Measurements from ENCODE around the gene CTNNA2.

Gene CTNNA2

GRCh38 chr2:79935046-79935732 is 422.3 kb downstream of the CTNNA2 start:
- DNase-seq (ENCODE audit: low read depth) = no peak

- DNase-seq (ENCODE audit: low read depth) = peak; percentile 38
Observed at GRCh38 chr2:79935771-79936657, 423.2 kb downstream of the CTNNA2 start.

DNA sequence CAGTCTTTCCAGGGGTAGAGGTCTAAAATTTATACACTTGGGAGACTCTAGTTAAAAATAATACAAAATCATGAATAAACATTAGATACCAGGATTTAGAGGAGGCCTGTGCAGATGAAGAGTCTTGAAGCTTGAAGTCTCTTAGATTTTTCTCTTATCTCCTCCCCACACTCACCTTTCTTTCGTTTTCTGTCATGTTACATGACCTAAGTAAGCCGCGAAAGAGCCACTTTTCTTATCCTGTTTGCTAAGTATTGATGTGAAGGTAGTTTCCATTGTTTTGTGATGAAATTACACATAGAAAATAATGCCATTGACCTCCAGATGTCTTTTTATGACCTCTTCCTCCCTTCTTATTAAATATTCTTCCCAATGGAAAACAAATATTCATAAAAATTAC is 423.9 kb downstream of the CTNNA2 start:
- no peak for DNase-seq (ENCODE audit: low read depth)

- DNase-seq (ENCODE audit: low read depth) = no peak
Observed at GRCh38 chr2:79938648-79939047, 425.8 kb downstream of the CTNNA2 start.

GRCh38 chr2:79940364-79940763 is 427.5 kb downstream of the CTNNA2 start:
- DNase-seq (ENCODE audit: low read depth) = no peak

DNA sequence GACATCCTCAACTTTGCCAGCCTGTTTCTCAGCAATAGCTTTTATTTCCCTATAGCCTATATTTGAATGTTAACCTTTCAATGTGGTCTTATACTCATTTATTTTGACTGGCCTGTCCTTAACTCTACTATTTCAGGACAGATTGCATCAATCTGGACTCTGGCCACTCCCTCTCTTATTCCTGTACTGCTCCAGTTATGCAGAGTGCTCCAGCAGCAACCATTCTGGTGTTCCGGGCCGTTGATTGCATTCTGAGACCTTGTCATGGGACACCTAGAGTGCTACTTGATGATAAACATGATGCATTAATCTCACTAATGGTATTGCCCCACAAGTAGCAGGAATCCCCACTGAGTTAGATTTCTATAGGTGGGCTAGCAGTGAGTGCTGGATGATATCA is 428.3 kb downstream of the CTNNA2 start:
- DNase-seq (ENCODE audit: low read depth) = no peak

GRCh38 chr2:79944205-79944604 is 431.4 kb downstream of the CTNNA2 start:
- DNase-seq (ENCODE audit: low read depth) = no peak

- no peak for DNase-seq (ENCODE audit: low read depth)
Observed at GRCh38 chr2:79945653-79946445, 433.0 kb downstream of the CTNNA2 start.

DNA sequence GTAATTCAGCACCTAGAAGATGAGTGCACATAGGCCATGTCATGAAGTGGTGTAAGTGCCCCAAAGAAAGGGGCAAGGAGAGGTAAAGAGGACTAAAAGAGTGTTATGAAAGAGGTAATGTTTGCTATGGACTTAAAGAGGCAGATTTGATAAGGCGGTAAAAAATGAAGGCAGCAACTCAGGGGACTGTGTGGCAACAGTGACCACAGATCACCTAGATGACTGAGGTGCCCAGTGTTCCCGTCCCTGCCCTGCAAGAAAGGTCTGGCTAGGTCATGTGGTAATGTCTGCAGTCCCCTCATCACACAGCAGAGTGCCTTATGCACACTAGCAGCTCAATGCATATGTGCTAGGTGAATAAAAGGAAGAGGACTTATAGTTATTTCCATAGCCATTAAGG is 434.9 kb downstream of the CTNNA2 start:
- DNase-seq (ENCODE audit: low read depth) = no peak

DNA sequence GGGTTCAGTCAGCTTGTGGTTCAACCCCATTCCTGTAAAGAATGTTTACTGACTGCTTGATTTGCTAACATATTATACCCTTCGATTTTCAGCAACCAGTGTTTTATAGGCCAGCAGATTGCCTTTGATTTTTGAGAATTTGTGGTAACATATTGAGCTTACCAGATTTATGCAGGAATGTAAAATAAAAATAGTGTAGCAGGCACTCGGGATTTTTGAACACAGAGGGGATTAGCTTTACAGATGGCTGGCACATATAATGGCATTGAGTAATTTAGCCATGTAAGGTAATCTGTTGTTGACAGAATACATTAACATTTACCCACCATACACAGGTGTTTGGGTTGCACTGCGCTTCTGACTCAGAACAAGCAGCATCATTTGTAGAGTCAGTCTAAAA is 437.7 kb downstream of the CTNNA2 start:
- DNase-seq (ENCODE audit: low read depth) = no peak

DNA sequence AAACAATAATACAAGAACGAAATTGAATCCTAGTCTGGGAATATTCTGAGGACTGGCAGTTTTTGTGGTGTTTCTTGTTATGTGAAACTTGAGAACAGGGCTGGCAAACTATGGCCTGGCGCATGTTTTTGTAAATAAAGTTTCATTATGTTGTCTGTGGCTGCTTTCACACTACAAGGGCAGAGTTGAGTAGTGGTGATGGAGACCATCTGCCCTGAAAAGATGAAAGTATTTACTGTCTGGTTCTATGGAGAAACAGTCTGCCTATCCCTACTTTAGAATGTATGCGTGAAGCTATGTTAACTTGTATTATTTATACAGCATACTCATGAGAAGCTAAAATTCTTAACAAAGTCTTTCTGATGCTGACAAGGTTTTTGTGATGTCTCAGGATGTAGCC is 439.8 kb downstream of the CTNNA2 start:
- DNase-seq (ENCODE audit: low read depth) = no peak

- DNase-seq (ENCODE audit: low read depth) = no peak
Observed at GRCh38 chr2:79960035-79960434, 447.2 kb downstream of the CTNNA2 start.

GRCh38 chr2:79960519-79960918 is 447.7 kb downstream of the CTNNA2 start:
- no peak for DNase-seq (ENCODE audit: low read depth)

DNA sequence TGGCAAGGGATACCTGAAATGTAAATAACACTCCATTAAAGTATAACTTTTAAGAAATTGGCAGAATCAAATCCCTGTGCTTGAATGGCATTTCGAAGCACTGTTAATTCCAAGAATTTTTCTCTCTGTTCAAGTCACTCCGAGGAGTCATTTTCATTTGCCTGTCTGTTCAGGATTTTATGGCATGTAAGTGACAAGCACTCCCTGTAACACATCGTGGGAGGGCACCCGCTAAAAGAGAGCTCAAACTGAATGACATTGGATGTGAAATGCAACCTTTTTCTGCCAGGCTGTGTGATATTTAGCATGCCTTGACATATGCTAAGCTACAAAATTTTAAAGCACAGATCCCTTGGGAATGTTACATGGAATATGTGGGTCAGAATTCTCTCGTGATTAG is 452.1 kb downstream of the CTNNA2 start:
- no peak for DNase-seq (ENCODE audit: low read depth)

- DNase-seq (ENCODE audit: low read depth) = no peak
Observed at GRCh38 chr2:79966369-79966768, 453.5 kb downstream of the CTNNA2 start.

- no peak for DNase-seq (ENCODE audit: low read depth)
Observed at GRCh38 chr2:79966882-79967281, 454.0 kb downstream of the CTNNA2 start.

DNA sequence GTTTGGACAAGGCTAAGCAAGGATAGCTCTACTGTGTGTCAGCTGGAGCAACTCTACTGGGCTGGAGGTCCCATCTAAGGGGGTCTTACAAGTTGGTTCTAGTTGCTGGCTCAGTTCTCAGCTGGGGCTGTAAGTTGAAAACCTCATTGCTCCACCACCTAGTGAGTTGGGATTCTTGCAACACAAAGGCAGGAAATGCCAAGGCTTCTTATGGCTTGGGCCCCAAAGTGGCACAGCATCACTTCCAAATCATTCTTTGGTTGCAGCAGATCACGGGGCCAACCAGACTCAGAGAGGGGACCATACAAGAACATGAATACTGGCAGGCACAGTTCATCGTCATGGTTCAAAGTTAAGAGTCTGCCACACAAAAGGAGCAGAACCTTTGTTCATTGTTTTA is 459.0 kb downstream of the CTNNA2 start:
- no peak for DNase-seq (ENCODE audit: low read depth)

GRCh38 chr2:79972661-79973060 is 459.8 kb downstream of the CTNNA2 start:
- no peak for DNase-seq (ENCODE audit: low read depth)

- no peak for DNase-seq (ENCODE audit: low read depth)
Observed at GRCh38 chr2:79975791-79976565, 463.1 kb downstream of the CTNNA2 start.

GRCh38 chr2:79977792-79978191 is 464.9 kb downstream of the CTNNA2 start:
- no peak for DNase-seq (ENCODE audit: low read depth)

GRCh38 chr2:79980116-79980515 is 467.3 kb downstream of the CTNNA2 start:
- no peak for DNase-seq (ENCODE audit: low read depth)

GRCh38 chr2:79980816-79981215 is 468.0 kb downstream of the CTNNA2 start:
- DNase-seq (ENCODE audit: low read depth) = no peak
